SU-DHL-6 (cell line): ENCODE data around the gene PHACTR3.

Source experiments
- H2AFZ ChIP-seq: fragments of 200-600 bp; sonication (generic); 2 replicates; pipeline ENCODE4 v1.6.1; 2014; ENCODE audit warnings: low read depth, mild to moderate bottlenecking, moderate library complexity, mixed read lengths, antibody characterized with exemption, low read length; ENCODE audit not compliant: severe bottlenecking
- H3F3A ChIP-seq: fragments of 200-600 bp; shearing (Covaris generic); 2 replicates; pipeline ENCODE4 v1.6.0; 2016; ENCODE audit warnings: antibody characterized with exemption, mild to moderate bottlenecking; ENCODE audit not compliant: insufficient read depth
- H3K27ac ChIP-seq: fragments of 200-600 bp; sonication (generic); 2 replicates; pipeline ENCODE4 v1.5.1; 2016; ENCODE audit warnings: low read depth, mild to moderate bottlenecking, low read length, moderate library complexity, mixed read lengths
- H3K27me3 ChIP-seq: fragments of 200-600 bp; sonication (generic), shearing (Covaris generic); 2 replicates; pipeline ENCODE4 v1.6.0; 2014; ENCODE audit warnings: mild to moderate bottlenecking, low read length
- H3K36me3 ChIP-seq: fragments of 200-600 bp; sonication (generic); 2 replicates; pipeline ENCODE4 v1.6.1; 2014; ENCODE audit warnings: mild to moderate bottlenecking, low read length, mixed read lengths
- H3K4me2 ChIP-seq: fragments of 300-600, 200-600 bp; shearing (Covaris generic), sonication (generic); 2 replicates; pipeline ENCODE4 v1.6.0; 2014; ENCODE audit warnings: low read length, low read depth, mild to moderate bottlenecking; ENCODE audit not compliant: poor library complexity, severe bottlenecking
- H3K4me3 ChIP-seq: fragments of 200-600 bp; sonication (generic); 2 replicates; pipeline ENCODE4 v1.5.1; 2014; ENCODE audit warnings: antibody characterized with exemption, low read length, mild to moderate bottlenecking, mixed read lengths; ENCODE audit not compliant: insufficient read depth, poor library complexity, severe bottlenecking
- H3K79me2 ChIP-seq: fragments of 200-600 bp; sonication (generic); 2 replicates; pipeline ENCODE4 v1.6.1; 2014; ENCODE audit warnings: mild to moderate bottlenecking, low read length, moderate library complexity; ENCODE audit not compliant: insufficient read depth
- H3K9ac ChIP-seq: fragments of 200-600 bp; sonication (generic); 2 replicates; pipeline ENCODE4 v1.7.0; 2014; ENCODE audit warnings: mild to moderate bottlenecking, low read length
- H3K9me2 ChIP-seq: fragments of 200-600 bp; sonication (generic); replicated peaks from 2 replicates; pipeline ENCODE4 v1.6.1; 2014; ENCODE audit warnings: low read length; ENCODE audit not compliant: insufficient read depth
- H3K9me3 ChIP-seq: fragments of 200-600 bp; sonication (generic); 2 replicates; pipeline ENCODE4 v1.6.1; 2014; ENCODE audit warnings: low read length, mixed read lengths; ENCODE audit not compliant: insufficient read depth
- H4K20me1 ChIP-seq: fragments of 200-600 bp; sonication (generic); 2 replicates; pipeline ENCODE4 v1.6.1; 2014; ENCODE audit warnings: low read depth, mild to moderate bottlenecking, antibody characterized with exemption, low read length, moderate library complexity, mixed read lengths
- CTCF ChIP-seq: fragments of 200-600 bp; sonication (generic); IDR thresholded peaks from one replicate; pipeline ENCODE4 v1.5.1; 2017; ENCODE audit warnings: antibody characterized with exemption, mild to moderate bottlenecking, low read length, moderate library complexity; ENCODE audit not compliant: insufficient read depth, poor library complexity, severe bottlenecking
- EZH2phosphoT487 ChIP-seq: fragments of 200-600 bp; sonication (generic), shearing (Covaris generic); conservative IDR thresholded peaks from 2 replicates; pipeline ENCODE4 v1.6.1; 2018; ENCODE audit warnings: mild to moderate bottlenecking, antibody characterized with exemption, low read length, moderate library complexity, mixed read lengths

Gene PHACTR3

GRCh38 chr20:59770270-59770669, 165.9 kb downstream of the PHACTR3 start:
- TF ChIP-seq EZH2phosphoT487 (no peak), CTCF (peak; percentile 41)
- Histone ChIP-seq H3F3A (no peaks in the 10 kb centered on the region), H3K9ac (no peak overlapping the region), H3K79me2 (no peaks in the 10 kb centered on the region), H3K9me3 (no peaks in the 10 kb centered on the region), H3K4me3 (no peak overlapping the region), H3K4me2 (no peak overlapping the region), H3K36me3 (no peaks in the 10 kb centered on the region), H3K27me3 (no peaks in the 10 kb centered on the region), H4K20me1 (no peaks in the 10 kb centered on the region), H3K27ac (no peak overlapping the region), H3K9me2 (no peaks in the 10 kb centered on the region), H2AFZ (no peak overlapping the region)

DNA sequence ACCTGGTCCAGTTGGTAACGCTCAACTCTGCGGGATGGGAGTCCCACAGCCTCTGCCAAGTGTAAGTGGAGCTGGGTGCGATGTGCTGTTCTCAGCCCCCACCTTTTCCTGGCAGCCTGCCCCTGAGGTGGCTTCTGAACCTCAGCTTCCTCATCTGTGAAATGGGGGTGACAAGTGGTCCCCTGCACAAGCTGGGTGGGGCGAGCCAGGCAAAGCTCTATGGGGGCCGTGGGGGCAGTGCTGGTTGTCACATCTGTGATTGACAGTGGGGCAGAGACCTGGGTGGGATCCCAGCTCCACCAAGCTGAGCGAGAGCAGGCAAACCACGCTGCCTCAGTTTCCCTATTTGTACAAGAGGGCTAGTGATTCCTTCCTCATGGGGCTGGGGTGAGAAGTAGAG, 166.5 kb downstream of the PHACTR3 start:
- Histone ChIP-seq H4K20me1 (no peaks in the 10 kb centered on the region), H3K79me2 (no peaks in the 10 kb centered on the region), H3K9me3 (no peaks in the 10 kb centered on the region), H3K27ac (no peak overlapping the region), H3K4me3 (no peak overlapping the region), H3K9ac (no peak overlapping the region), H3F3A (no peaks in the 10 kb centered on the region), H2AFZ (no peak overlapping the region), H3K27me3 (no peaks in the 10 kb centered on the region), H3K4me2 (no peak overlapping the region), H3K9me2 (no peaks in the 10 kb centered on the region), H3K36me3 (no peaks in the 10 kb centered on the region)
- no peak for TF ChIP-seq EZH2phosphoT487
- no peak for TF ChIP-seq CTCF

DNA sequence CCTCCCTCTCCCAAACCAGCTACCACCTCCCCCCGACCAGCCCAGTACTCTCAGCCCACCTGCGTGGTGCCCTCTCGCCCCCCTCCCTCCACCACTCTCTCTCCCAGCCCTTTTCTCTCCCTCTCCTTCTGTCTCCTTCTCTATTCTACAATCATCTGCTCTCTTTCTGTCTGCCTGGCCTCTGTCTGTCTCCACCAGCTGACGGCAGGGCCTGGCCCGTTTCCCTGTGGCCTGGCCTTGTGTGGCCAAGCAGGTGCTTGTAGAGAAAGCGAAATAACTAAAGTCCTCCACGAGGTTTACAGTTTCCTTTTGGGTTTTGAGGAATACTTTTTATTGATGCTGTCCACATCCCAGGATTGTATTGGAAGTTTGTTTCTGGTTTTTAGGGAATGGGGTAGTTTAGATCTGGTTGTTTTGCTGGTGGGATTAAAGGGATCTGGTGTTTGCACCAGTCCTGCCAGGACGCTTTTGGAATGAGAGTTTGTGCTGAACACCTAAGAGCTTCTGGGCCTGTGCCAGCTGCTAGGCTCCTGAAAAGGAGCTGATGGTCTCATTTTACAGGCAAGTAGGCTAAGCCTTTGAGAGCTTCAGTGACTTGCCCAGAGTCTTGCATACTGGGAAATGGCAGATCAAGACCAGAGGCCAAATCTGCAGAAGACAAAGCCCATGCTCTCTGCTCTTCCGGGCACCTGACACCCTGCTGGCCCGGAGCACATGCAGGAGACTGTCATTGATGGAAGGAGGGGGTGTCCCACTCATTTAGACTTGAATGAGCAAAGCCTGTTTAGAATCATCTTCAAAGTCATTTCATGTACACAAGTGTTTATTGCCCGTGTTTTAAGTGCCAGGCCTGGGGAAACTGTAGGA, 167.4 kb downstream of the PHACTR3 start:
- Histone ChIP-seq H3K27ac (no peak overlapping the region), H3K9me2 (no peaks in the 10 kb centered on the region), H3K9ac (no peak overlapping the region), H2AFZ (no peak overlapping the region), H3K36me3 (no peaks in the 10 kb centered on the region), H3K4me2 (no peak overlapping the region), H3K27me3 (no peaks in the 10 kb centered on the region), H3K9me3 (no peaks in the 10 kb centered on the region), H3K4me3 (no peak overlapping the region), H3F3A (no peaks in the 10 kb centered on the region), H3K79me2 (no peaks in the 10 kb centered on the region), H4K20me1 (no peaks in the 10 kb centered on the region)
- TF ChIP-seq CTCF (no peak), EZH2phosphoT487 (no peak)
